ENCODE data around the gene RYR3.

RYR3 gene

DNA sequence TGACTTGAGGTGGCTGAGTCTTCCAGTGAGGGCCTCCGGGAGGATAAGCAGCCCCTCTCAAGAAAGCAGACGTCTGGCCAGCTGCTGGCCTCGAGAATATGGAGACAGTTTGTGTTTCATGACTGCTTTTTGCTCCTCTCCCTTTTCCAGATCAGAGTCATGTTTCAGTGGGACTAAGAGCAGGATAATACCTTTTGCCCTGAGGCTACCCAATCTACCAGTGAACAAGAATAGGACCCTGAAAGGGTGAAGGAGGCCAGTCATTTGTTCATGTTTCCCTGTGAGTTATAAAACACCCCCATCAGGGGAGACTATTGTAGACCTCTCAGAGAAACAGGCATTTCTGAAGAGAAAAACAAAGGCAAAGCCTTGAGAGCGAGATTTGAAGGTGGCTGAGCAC, 137.4 kb downstream of the RYR3 start:
- DNase-seq (ENCODE audit: low read depth in 2 of 3, low spot score in 1 of 3): no peak

DNA sequence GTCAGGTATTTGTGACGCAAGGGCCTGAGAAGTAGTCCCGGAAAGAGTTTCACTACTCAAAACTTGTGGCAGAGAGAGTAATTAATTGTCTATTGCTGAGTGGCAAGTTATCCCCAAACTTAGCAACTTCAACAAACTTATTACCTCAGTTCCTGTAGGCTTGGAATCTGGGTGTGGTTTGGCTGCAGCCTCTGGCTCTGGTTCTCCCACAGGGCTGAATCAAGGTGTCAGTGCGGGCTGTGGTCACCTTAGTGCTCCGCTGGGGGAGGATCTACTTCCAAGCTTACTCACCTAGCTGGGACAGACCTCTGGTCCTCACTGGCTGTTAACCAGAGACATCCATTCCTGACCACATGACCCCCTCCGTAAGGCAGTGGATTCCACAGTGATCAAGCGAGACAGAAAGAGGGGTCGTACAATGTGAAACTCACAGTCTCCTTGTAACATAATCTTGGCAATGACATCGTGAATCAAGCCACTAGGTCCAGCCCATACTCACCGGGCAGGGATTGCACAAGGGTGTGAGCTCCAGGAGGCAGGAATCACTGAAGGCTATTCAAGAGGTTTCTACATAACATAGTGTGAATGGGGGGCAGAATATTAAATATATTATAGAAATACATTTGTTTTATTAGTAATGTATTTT, 138.3 kb downstream of the RYR3 start:
- no peak for DNase-seq (ENCODE audit: low read depth in 2 of 3, low spot score in 1 of 3)

DNA sequence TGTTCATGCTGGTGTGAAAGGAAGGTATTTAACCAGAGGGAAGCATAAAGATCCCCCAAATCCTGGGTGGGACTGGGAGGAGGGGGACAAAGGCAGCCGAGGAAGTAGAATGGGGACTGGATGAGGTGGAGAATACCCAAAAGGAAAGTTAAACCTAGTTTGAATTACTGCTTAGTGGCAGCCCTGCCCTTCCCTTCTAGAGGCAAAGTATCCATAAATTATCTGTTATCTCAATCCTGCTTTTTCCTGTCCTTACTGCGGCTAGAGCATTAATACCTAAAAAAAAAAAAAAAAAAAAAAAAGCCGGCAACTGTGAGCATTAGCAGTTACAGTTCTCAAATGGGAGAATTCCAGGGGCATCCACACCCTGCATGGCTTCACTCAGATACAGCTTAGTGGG, 139.0 kb downstream of the RYR3 start:
- DNase-seq (ENCODE audit: low read depth in 2 of 3, low spot score in 1 of 3): no peak

GRCh38 chr15:33451385-33451784, 140.6 kb downstream of the RYR3 start:
- no peak for DNase-seq (ENCODE audit: low read depth in 2 of 3, low spot score in 1 of 3)

- no peak for DNase-seq (ENCODE audit: low read depth in 2 of 3, low spot score in 1 of 3)
These were observed 143.0 kb downstream of the RYR3 start for GRCh38 chr15:33453761-33454160.

DNA sequence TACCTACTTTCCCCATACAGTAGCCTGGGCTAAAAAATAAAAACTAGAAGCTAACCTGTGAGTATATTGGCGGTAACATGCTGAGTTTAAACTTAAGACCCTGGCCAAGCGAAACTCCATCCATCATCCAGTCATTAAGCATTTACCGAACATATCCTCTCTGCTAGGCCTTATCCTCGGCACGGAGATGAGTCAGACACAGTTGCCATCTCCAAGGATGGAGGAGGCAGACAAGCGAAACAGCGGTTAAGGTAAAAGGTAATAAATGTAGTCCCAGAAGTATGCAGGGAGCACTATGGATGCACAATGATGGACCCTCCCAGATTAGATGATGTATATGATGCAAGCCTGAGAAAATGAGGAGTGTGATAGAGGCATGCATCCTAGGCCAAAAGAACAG, 143.6 kb downstream of the RYR3 start:
- no peak for DNase-seq (ENCODE audit: low read depth in 2 of 3, low spot score in 1 of 3)

- no peak for DNase-seq (ENCODE audit: low read depth in 2 of 3, low spot score in 1 of 3)
These were observed 144.2 kb downstream of the RYR3 start for GRCh38 chr15:33454996-33455395.

GRCh38 chr15:33458421-33458820, 147.7 kb downstream of the RYR3 start:
- DNase-seq (ENCODE audit: low read depth in 2 of 3, low spot score in 1 of 3): no peak

GRCh38 chr15:33460166-33460805, 149.5 kb downstream of the RYR3 start:
- DNase-seq (ENCODE audit: low read depth in 2 of 3, low spot score in 1 of 3): no peak

GRCh38 chr15:33461671-33462070, 150.9 kb downstream of the RYR3 start:
- DNase-seq (ENCODE audit: low read depth in 2 of 3, low spot score in 1 of 3): no peak

- DNase-seq (ENCODE audit: low read depth in 2 of 3, low spot score in 1 of 3): no peak
These were observed 156.5 kb downstream of the RYR3 start for GRCh38 chr15:33467146-33467815.

GRCh38 chr15:33467816-33468163, 157.0 kb downstream of the RYR3 start:
- DNase-seq (ENCODE audit: low read depth in 2 of 3, low spot score in 1 of 3): no peak

GRCh38 chr15:33468740-33469139, 158.0 kb downstream of the RYR3 start:
- DNase-seq (ENCODE audit: low read depth in 2 of 3, low spot score in 1 of 3): no peak

- DNase-seq (ENCODE audit: low read depth in 2 of 3, low spot score in 1 of 3): no peak
These were observed 162.2 kb downstream of the RYR3 start for GRCh38 chr15:33473005-33473404.

DNA sequence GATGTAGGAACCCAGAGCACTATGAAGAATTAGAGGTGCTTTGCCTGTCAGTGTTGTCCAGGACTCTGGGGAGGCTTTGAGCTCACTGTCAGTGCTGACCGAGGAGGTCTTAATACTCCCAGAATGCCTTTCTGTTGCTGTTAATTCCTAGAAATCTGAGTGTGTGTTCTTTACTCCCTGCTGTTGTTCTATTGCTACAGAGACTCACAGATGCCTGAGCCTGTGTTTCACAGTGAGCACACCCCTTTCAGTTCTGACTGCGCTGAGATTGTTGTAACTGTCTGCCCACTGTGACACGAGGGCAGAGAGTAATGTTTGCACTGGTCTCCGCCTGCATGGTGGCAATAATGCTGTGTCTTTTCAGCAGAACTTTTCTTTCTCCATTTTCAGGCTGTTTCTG, 162.9 kb downstream of the RYR3 start:
- DNase-seq (ENCODE audit: low read depth in 2 of 3, low spot score in 1 of 3): no peak

DNA sequence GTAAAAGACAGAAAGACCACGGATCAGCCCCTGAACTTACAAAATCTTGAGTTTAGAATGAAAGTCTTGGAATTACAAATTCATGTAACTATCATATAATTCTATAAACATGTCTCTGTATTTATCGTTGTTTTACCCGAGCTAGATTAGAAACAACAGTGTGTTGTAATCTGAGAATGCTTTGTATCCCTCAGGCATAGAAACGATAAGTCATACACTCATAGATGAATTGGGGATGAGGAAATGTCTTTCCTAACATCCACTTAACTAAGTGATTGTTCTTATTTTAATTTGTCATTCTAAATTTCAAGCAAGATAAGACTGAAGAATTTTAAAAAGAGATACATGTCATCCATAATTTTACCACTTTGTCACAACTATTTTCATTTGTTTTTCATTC, 165.3 kb downstream of the RYR3 start:
- no peak for DNase-seq (ENCODE audit: low read depth in 2 of 3, low spot score in 1 of 3)

DNA sequence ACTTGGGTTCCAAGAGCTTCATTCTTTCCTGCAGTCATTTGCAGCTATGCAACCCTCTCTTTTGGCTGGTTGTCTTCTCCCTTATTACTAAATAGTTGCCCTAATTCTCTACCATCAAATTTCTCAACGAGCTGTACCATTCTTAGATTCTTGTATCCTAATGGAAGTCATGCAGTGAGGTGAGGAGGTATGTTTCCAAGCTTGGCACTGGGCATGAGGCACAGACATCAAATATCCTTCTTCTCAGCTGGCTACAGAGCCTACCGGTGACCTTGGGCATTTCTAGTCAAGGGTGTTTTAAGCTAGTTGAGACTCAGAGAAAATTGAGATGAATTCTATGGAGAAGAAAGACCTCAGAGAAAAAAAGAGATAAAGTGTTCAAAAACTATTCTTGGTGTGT, 166.1 kb downstream of the RYR3 start:
- no peak for DNase-seq (ENCODE audit: low read depth in 2 of 3, low spot score in 1 of 3)

DNA sequence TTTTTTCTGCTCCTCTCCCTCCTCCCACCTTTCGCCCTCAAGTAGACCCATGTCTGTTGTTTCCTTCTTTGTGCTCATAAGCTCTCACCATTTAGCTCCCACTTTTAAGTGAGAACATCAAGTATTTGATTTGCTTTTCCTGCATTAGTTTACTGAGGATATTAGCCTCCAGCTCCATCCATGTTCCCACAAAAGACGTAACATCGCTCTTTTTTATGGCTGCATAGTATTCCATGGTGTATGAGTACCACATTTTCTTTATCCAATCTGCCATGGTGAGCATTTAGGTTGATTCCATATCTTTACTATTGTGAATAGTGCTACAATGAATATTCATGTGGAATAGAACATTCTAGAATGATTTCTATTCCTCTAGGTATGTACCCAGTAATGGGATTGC, 178.6 kb downstream of the RYR3 start:
- no peak for DNase-seq (ENCODE audit: low read depth in 2 of 3, low spot score in 1 of 3)

DNA sequence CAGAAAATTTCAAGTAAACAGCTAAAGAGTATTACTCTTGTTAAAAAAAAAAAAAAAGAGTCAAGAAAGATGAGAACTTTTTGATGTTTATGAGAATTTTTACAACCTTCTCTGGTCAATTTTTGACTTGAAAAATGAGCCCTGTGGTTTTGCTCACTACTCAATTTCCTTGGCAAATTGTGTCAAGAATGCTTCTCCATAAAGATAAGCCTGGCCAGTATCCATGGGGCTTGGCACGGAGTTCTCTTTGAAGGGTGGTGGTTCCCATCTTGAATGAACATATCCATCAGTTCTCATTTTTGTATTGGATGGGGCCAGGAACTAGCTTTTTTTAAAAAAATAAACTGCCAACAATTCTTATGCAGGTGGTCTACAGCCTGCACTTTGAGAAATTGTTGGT, 179.9 kb downstream of the RYR3 start:
- no peak for DNase-seq (ENCODE audit: low read depth in 2 of 3, low spot score in 1 of 3)

GRCh38 chr15:33492434-33493052, 181.8 kb downstream of the RYR3 start:
- no peak for DNase-seq (ENCODE audit: low read depth in 2 of 3, low spot score in 1 of 3)

DNA sequence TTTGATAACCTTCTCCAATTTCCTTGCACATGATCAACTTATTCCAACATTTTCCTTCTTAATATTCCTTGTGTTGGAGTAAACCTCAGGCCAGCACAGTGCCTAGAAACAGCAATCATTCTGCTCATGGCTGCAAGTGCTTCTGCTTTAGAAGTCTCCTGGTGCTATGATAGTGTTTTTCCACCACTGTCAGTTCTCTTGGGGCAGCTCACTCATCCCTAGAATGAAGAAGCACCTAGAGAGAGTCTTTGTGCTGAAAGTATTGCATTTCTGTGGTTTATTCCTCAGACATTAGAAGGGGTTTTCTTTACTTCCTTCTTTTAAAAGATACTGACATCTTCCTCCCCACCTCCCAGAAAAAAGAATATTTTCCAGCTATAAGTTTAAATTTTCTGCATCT, 183.5 kb downstream of the RYR3 start:
- no peak for DNase-seq (ENCODE audit: low read depth in 2 of 3, low spot score in 1 of 3)

DNA sequence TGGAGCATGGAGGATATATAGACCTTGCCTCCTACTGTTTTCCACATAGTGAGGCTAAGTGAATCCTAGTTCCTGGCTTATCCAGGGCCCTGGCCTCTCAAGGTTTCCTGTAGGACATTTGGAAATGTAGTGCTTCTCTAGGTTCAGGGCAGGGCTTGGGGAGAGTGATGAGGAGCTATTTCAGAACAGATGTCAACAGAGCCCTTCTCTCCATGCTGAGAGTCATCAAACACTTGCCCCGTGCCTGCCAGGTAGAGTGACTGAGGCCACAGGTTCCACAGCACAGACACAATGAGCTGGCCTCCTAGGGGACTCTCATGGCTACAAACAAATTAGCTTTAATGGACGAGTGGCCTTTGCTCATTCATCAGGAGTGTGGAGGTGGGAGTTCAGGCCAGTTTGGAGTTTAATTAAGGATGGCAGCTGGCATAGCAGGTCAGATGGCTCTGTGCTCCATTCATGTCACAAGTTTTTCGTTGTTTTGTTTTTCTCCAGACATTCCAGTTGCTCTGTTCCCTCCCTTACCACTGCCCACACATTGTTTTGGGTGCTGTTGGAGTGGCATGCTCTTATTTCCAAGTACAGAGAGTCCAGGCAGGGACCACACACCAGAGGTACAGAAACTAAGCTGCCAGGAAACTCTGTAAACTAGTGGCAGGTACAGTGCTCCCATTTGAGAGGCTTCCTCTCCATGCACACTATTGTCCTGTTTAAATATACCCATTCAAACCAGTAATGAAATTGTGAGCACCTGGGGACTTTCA, 189.8 kb downstream of the RYR3 start:
- no peak for DNase-seq (ENCODE audit: low read depth in 2 of 3, low spot score in 1 of 3)

All from stimulated activated CD4-positive, alpha-beta T cell treated with anti-CD3 and anti-CD28 coated beads, Interleukin-12 subunit alpha, Interleukin-12 subunit beta, amount 100 ng/mL, for 48 hours (primary cell).